Measurements from ENCODE around the gene HUWE1.

The HUWE1 gene

DNA sequence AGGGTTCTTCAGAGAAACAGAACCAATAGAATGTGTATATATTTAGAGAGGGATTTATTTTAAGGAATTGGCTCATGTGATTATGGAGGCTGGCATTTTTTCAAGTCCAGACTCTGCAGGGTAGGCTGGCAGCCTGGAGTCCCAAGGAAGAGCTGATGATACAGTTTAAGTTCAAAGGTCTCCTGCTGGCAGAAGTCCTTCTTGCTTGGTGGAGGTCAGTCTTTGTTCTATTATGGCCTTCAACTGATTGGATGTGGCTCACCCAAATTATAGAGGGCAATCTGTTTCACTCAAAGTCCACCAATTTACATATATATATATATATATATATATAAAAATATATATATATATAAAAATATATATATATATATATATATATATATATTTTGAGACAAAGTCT is 200.2 kb downstream of the HUWE1 start:
- DNase-seq = no peak

DNA sequence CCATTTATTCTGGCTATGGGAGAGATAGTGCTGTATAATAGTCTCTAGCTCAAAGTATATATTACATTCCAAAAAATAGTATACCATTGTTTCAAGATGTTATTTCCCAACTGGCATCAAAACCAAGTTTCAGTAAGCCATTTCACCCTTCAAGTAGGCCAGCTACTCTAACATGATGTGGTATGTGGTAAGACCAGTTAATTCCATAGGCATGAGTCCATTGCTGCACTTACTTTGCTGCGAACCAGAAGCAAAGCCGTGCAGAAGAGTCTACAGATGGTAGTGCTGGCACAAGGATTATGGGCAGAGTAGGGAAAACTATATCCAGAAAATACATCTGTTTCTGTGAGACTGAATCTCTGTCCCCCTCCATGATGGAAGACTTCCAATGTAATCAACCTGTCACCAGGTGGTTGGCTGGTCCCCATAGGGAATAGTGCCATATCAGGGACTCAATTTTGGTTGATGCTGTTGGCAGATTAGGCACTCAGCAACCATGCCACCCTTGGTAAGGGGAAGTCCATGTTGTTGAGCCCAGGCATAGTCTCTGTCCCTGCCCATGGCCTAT is 202.6 kb downstream of the HUWE1 start:
- no peak for DNase-seq

DNA sequence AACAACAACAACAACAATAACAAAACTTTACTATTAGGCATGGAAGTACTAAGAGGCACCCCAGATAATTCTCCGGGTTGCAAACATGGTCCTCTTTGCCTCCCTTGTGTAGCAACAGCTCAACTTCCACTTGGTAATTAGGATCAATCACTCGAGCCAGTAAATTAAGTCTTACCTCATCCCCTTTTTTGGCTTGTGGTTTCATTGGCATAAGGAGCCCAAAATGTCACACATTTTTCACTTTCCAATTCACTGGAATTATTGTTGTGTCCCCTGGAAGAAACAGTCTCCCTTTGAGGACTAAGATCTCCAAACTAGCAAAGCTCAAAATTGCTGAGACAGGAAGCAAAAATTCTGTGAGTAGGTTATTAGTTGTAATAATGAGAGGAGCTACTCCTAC is 203.1 kb downstream of the HUWE1 start:
- DNase-seq = no peak
